ENCODE data around the gene SOX9.

The SOX9 gene

GRCh38 chr17:72089453-72089987, 31.3 kb upstream of the SOX9 start:
- Histone ChIP-seq H3K27me3 (ENCODE audit: insufficient read depth, insufficient read length) (no peaks in the 10 kb centered on the region), H3K9me3 (ENCODE audit: insufficient read depth, low read length) (0 out of 2 replicates have a peak, but pooled peaks cover 3% of the 10 kb centered on the region), H3K9ac (ENCODE audit: insufficient read length, low read depth) (no peak overlapping the region), H3K36me3 (ENCODE audit: insufficient read depth, insufficient read length, low read length) (no peaks in the 10 kb centered on the region), H3K4me3 (ENCODE audit: insufficient read length, low read depth) (no peak overlapping the region), H3K4me1 (ENCODE audit: insufficient read depth, insufficient read length) (no peaks in the 10 kb centered on the region)
- DNase-seq (ENCODE audit: low read depth, low spot score): no peak
- TF ChIP-seq ZNF274 (IDR thresholded peaks at IDR 0.05; ENCODE audit: low read depth, low read length): no peak
- no peak for TF ChIP-seq YY1 (IDR thresholded peaks at IDR 0.05; ENCODE audit: insufficient read depth, insufficient read length)
- no peak for TF ChIP-seq SUZ12 (IDR thresholded peaks at IDR 0.05; ENCODE audit: extremely low read depth, insufficient read depth, insufficient read length)

- TF ChIP-seq SUZ12 (IDR thresholded peaks at IDR 0.05; ENCODE audit: extremely low read depth, insufficient read depth, insufficient read length): no peak
- TF ChIP-seq YY1 (IDR thresholded peaks at IDR 0.05; ENCODE audit: insufficient read depth, insufficient read length): no peak
- TF ChIP-seq ZNF274 (IDR thresholded peaks at IDR 0.05; ENCODE audit: low read depth, low read length): no peak
- Histone ChIP-seq H3K9me3 (ENCODE audit: insufficient read depth, low read length) (0 out of 2 replicates have a peak, but pooled peaks cover 3% of the 10 kb centered on the region), H3K27me3 (ENCODE audit: insufficient read depth, insufficient read length) (no peaks in the 10 kb centered on the region), H3K4me1 (ENCODE audit: insufficient read depth, insufficient read length) (no peaks in the 10 kb centered on the region), H3K36me3 (ENCODE audit: insufficient read depth, insufficient read length, low read length) (no peaks in the 10 kb centered on the region), H3K4me3 (ENCODE audit: insufficient read length, low read depth) (no peak overlapping the region), H3K9ac (ENCODE audit: insufficient read length, low read depth) (no peak overlapping the region)
- no peak for DNase-seq (ENCODE audit: low read depth, low spot score)
These were observed 30.7 kb upstream of the SOX9 start for GRCh38 chr17:72090108-72090507.

- no peaks in the 10 kb centered on the region for H3K36me3 ChIP-seq (ENCODE audit: insufficient read depth, insufficient read length, low read length)
These were observed 28.0 kb upstream of the SOX9 start for GRCh38 chr17:72092710-72093322.

GRCh38 chr17:72093707-72094106, 27.1 kb upstream of the SOX9 start:
- Histone ChIP-seq H3K9ac (ENCODE audit: insufficient read length, low read depth) (no peak overlapping the region), H3K36me3 (ENCODE audit: insufficient read depth, insufficient read length, low read length) (no peaks in the 10 kb centered on the region), H3K4me1 (ENCODE audit: insufficient read depth, insufficient read length) (no peaks in the 10 kb centered on the region), H3K4me3 (ENCODE audit: insufficient read length, low read depth) (no peak overlapping the region), H3K9me3 (ENCODE audit: insufficient read depth, low read length) (0 out of 2 replicates have a peak, but pooled peaks cover 3% of the 10 kb centered on the region), H3K27me3 (ENCODE audit: insufficient read depth, insufficient read length) (no peaks in the 10 kb centered on the region)
- TF ChIP-seq YY1 (IDR thresholded peaks at IDR 0.05; ENCODE audit: insufficient read depth, insufficient read length) (no peak), ZNF274 (IDR thresholded peaks at IDR 0.05; ENCODE audit: low read depth, low read length) (no peak), SUZ12 (IDR thresholded peaks at IDR 0.05; ENCODE audit: extremely low read depth, insufficient read depth, insufficient read length) (no peak)
- DNase-seq (ENCODE audit: low read depth, low spot score): no peak

More at GRCh38 chr17:72092710-72093322, 28.0 kb upstream of the SOX9 start:
- Histone ChIP-seq H3K4me3 (ENCODE audit: insufficient read length, low read depth) (no peak overlapping the region), H3K9ac (ENCODE audit: insufficient read length, low read depth) (no peak overlapping the region), H3K9me3 (ENCODE audit: insufficient read depth, low read length) (0 out of 2 replicates have a peak, but pooled peaks cover 3% of the 10 kb centered on the region), H3K27me3 (ENCODE audit: insufficient read depth, insufficient read length) (no peaks in the 10 kb centered on the region), H3K4me1 (ENCODE audit: insufficient read depth, insufficient read length) (no peaks in the 10 kb centered on the region)
- no peak for DNase-seq (ENCODE audit: low read depth, low spot score)
- TF ChIP-seq ZNF274 (IDR thresholded peaks at IDR 0.05; ENCODE audit: low read depth, low read length) (no peak), YY1 (IDR thresholded peaks at IDR 0.05; ENCODE audit: insufficient read depth, insufficient read length) (no peak), SUZ12 (IDR thresholded peaks at IDR 0.05; ENCODE audit: extremely low read depth, insufficient read depth, insufficient read length) (no peak)

- no peaks in the 10 kb centered on the region for H3K4me1 ChIP-seq (ENCODE audit: insufficient read depth, insufficient read length)
- no peak for DNase-seq (ENCODE audit: low read depth, low spot score)
- H3K4me3 ChIP-seq (ENCODE audit: insufficient read length, low read depth): no peak overlapping the region
- TF ChIP-seq ZNF274 (IDR thresholded peaks at IDR 0.05; ENCODE audit: low read depth, low read length) (no peak), SUZ12 (IDR thresholded peaks at IDR 0.05; ENCODE audit: extremely low read depth, insufficient read depth, insufficient read length) (no peak), YY1 (IDR thresholded peaks at IDR 0.05; ENCODE audit: insufficient read depth, insufficient read length) (no peak)
- H3K36me3 ChIP-seq (ENCODE audit: insufficient read depth, insufficient read length, low read length): no peaks in the 10 kb centered on the region
- no peak overlapping the region for H3K9ac ChIP-seq (ENCODE audit: insufficient read length, low read depth)
- H3K27me3 ChIP-seq (ENCODE audit: insufficient read depth, insufficient read length): no peaks in the 10 kb centered on the region
- 0 out of 2 replicates have a peak, but pooled peaks cover 3% of the 10 kb centered on the region for H3K9me3 ChIP-seq (ENCODE audit: insufficient read depth, low read length)
These were observed 25.5 kb upstream of the SOX9 start for GRCh38 chr17:72095316-72095715.

GRCh38 chr17:72097144-72097543, 23.7 kb upstream of the SOX9 start:
- TF ChIP-seq SUZ12 (IDR thresholded peaks at IDR 0.05; ENCODE audit: extremely low read depth, insufficient read depth, insufficient read length) (no peak), YY1 (IDR thresholded peaks at IDR 0.05; ENCODE audit: insufficient read depth, insufficient read length) (no peak), ZNF274 (IDR thresholded peaks at IDR 0.05; ENCODE audit: low read depth, low read length) (no peak)
- no peak for DNase-seq (ENCODE audit: low read depth, low spot score)
- no peaks in the 10 kb centered on the region for H3K27me3 ChIP-seq (ENCODE audit: insufficient read depth, insufficient read length)

GRCh38 chr17:72099919-72100318, 20.9 kb upstream of the SOX9 start:
- no peak for DNase-seq (ENCODE audit: low read depth, low spot score)

More at GRCh38 chr17:72097144-72097543, 23.7 kb upstream of the SOX9 start:
- Histone ChIP-seq H3K4me3 (ENCODE audit: insufficient read length, low read depth) (no peak overlapping the region), H3K9me3 (ENCODE audit: insufficient read depth, low read length) (no peaks in the 10 kb centered on the region), H3K36me3 (ENCODE audit: insufficient read depth, insufficient read length, low read length) (no peaks in the 10 kb centered on the region), H3K4me1 (ENCODE audit: insufficient read depth, insufficient read length) (no peaks in the 10 kb centered on the region), H3K9ac (ENCODE audit: insufficient read length, low read depth) (no peak overlapping the region)

More at GRCh38 chr17:72099919-72100318, 20.9 kb upstream of the SOX9 start:
- no peak overlapping the region for H3K4me3 ChIP-seq (ENCODE audit: insufficient read length, low read depth)
- H3K9me3 ChIP-seq (ENCODE audit: insufficient read depth, low read length): no peaks in the 10 kb centered on the region
- H3K36me3 ChIP-seq (ENCODE audit: insufficient read depth, insufficient read length, low read length): no peaks in the 10 kb centered on the region
- no peak for TF ChIP-seq ZNF274 (IDR thresholded peaks at IDR 0.05; ENCODE audit: low read depth, low read length)
- TF ChIP-seq SUZ12 (IDR thresholded peaks at IDR 0.05; ENCODE audit: extremely low read depth, insufficient read depth, insufficient read length): no peak
- no peak for TF ChIP-seq YY1 (IDR thresholded peaks at IDR 0.05; ENCODE audit: insufficient read depth, insufficient read length)
- no peak overlapping the region for H3K9ac ChIP-seq (ENCODE audit: insufficient read length, low read depth)
- no peaks in the 10 kb centered on the region for H3K27me3 ChIP-seq (ENCODE audit: insufficient read depth, insufficient read length)
- H3K4me1 ChIP-seq (ENCODE audit: insufficient read depth, insufficient read length): peaks cover 3% of the 10 kb centered on the region
